HepG2 (cell line): ENCODE results near the gene FMNL2. TPM values are rescaled to one million over a fixed set of nuclear protein-coding genes. Genes with fewer than 3 reads are reported as not detected.

Source experiments
- BORCS8-MEF2B ChIP-seq: sonication (generic); formaldehyde crosslinking; IDR thresholded peaks from 2 replicates; pipeline ENCODE4 v1.8.0; 2022; ENCODE audit warnings: mild to moderate bottlenecking, missing genetic modification reagents
- EHMT2 ChIP-seq: fragments of 200-600 bp; sonication (generic); IDR thresholded peaks from 2 replicates; pipeline ENCODE4 v1.7.0; 2017; ENCODE audit warnings: antibody characterized with exemption, low read depth, low read length, borderline replicate concordance
- FOSL2 ChIP-seq: sonication (generic); formaldehyde crosslinking; IDR thresholded peaks from 2 replicates; pipeline ENCODE4 v1.4.0; 2020; ENCODE audit warnings: missing genetic modification reagents
- FOXP1 ChIP-seq, 2 experiments: fragments of 450-650 bp in 1 of 2; IDR thresholded peaks; 2 replicates each; pipeline ENCODE4 v1.6.1; 2017 to 2018; ENCODE audit warnings: antibody characterized with exemption in 1 of 2
- HBP1 ChIP-seq: IDR thresholded peaks from 2 replicates; pipeline ENCODE4 v1.6.1; 2016; ENCODE audit warnings: low read depth, control low read depth
- MEF2D ChIP-seq: sonication (generic); formaldehyde crosslinking; IDR thresholded peaks from 2 replicates; pipeline ENCODE4 v1.5.1; 2020; ENCODE audit warnings: mild to moderate bottlenecking, missing genetic modification reagents
- MIXL1 ChIP-seq: IDR thresholded peaks from 2 replicates; pipeline ENCODE4 v1.6.1; 2016
- NFYC ChIP-seq: IDR thresholded peaks from 2 replicates; pipeline ENCODE4 v1.6.1; 2016; ENCODE audit warnings: missing genetic modification reagents, missing compliant biosample characterization
- PATZ1 ChIP-seq: sonication (generic); formaldehyde crosslinking; IDR thresholded peaks from 2 replicates; pipeline ENCODE4 v1.4.0; 2020; ENCODE audit warnings: missing genetic modification reagents
- PAXIP1 ChIP-seq: sonication (generic); formaldehyde crosslinking; conservative IDR thresholded peaks from 2 replicates; pipeline ENCODE4 v1.4.0; 2020; ENCODE audit warnings: mild to moderate bottlenecking, missing genetic modification reagents, moderate library complexity
- POLR2G ChIP-seq: fragments of 200-400 bp; formaldehyde crosslinking; IDR thresholded peaks from 2 replicates; pipeline ENCODE4 v1.6.1; 2018; ENCODE audit warnings: mild to moderate bottlenecking, low read depth, low read length, moderate library complexity
- RARA ChIP-seq: IDR thresholded peaks from 2 replicates; pipeline ENCODE4 v1.6.1; 2016; ENCODE audit warnings: missing genetic modification reagents, missing compliant biosample characterization
- RELA ChIP-seq: sonication (generic); formaldehyde crosslinking; IDR thresholded peaks from 2 replicates; pipeline ENCODE4 v1.4.0; 2020; ENCODE audit warnings: missing genetic modification reagents
- SIN3B ChIP-seq: fragments of 150-350 bp; IDR thresholded peaks from 2 replicates; pipeline ENCODE4 v1.6.1; 2014; ENCODE audit warnings: low read length
- SP5 ChIP-seq: IDR thresholded peaks from 2 replicates; pipeline ENCODE4 v1.6.1; 2016; ENCODE audit warnings: low read depth, borderline replicate concordance
- THAP11 ChIP-seq: IDR thresholded peaks from 2 replicates; pipeline ENCODE4 v1.6.1; 2016; ENCODE audit warnings: missing biosample characterization, missing genetic modification reagents
- ZBTB26 ChIP-seq: IDR thresholded peaks from 2 replicates; pipeline ENCODE4 v1.6.1; 2016; ENCODE audit warnings: missing compliant biosample characterization, missing genetic modification reagents, borderline replicate concordance
- ZEB1 ChIP-seq: IDR thresholded peaks from 2 replicates; pipeline ENCODE4 v1.6.1; 2012; ENCODE audit warnings: mild to moderate bottlenecking, low read depth, inconsistent platforms; ENCODE audit not compliant: insufficient replicate concordance
- ZFP1 ChIP-seq: IDR thresholded peaks from 2 replicates; pipeline ENCODE4 v1.6.1; 2016
- ZFP90 ChIP-seq: sonication (generic); formaldehyde crosslinking; IDR thresholded peaks from 2 replicates; pipeline ENCODE4 v1.8.0; 2022; ENCODE audit warnings: missing genetic modification reagents, mild to moderate bottlenecking, inconsistent platforms, borderline replicate concordance
- ZNF562 ChIP-seq: sonication (generic); formaldehyde crosslinking; IDR thresholded peaks from 2 replicates; pipeline ENCODE4 v1.8.0; 2022; ENCODE audit warnings: missing genetic modification reagents, borderline replicate concordance
- ZNF614 ChIP-seq: IDR thresholded peaks from 2 replicates; pipeline ENCODE4 v1.6.1; 2018; ENCODE audit warnings: missing biosample characterization, missing genetic modification reagents, inconsistent platforms, borderline replicate concordance
- ZNF615 ChIP-seq: sonication (generic); formaldehyde crosslinking; IDR thresholded peaks from 2 replicates; pipeline ENCODE4 v1.5.0; 2020; ENCODE audit warnings: mild to moderate bottlenecking, missing genetic modification reagents, borderline replicate concordance
- polyA plus RNA-seq, 8 experiments: library from polyadenylated mRNA; depleted of rRNA in 3 of 8; stranded (reverse) in 7 of 8; unstranded in 1 of 8; fragments of >200 nt; fragmentation: Illumina TruSeq in 4 of 8; extraction: Trizol in 4 of 8; gene quantifications; 2 replicates each; pipeline versions ENCODE4 v1.2.1 to v1.2.3, GENCODE V29; 2011 to 2016; ENCODE audit warnings: low read depth in 4 of 8, missing spikeins in 1 of 8, mixed read lengths in 1 of 8; ENCODE audit not compliant: insufficient read depth in 1 of 8
- total RNA-seq, 5 experiments: library from RNA; depleted of rRNA; stranded (reverse); fragments of >200 nt; fragmentation: Illumina TruSeq; extraction: Trizol; gene quantifications; 2 replicates each; pipeline ENCODE4 v1.2.3, GENCODE V29; 2016; ENCODE audit warnings: low read depth in 1 of 5

FMNL2 gene
- total and polyA plus RNA-seq, 2 of the 13 experiments (the other 11 are each of a cell fraction or from before 2014, with no cell fraction given), result 66.5 to 67.7 TPM

- TF ChIP-seq ZFP1 (CRISPR knock-in tag), result peak; percentile 50; the same call in 1 of the 2 replicates
- peak; percentile 99 for TF ChIP-seq ZBTB26 (CRISPR knock-in tag)
- no peak for TF ChIP-seq ZNF562
- peak; percentile 76; the same call in 1 of the 2 replicates for TF ChIP-seq EHMT2
- peak; percentile 82; the same call in 1 of the 2 replicates for TF ChIP-seq ZNF614 (CRISPR knock-in tag)
- peak; percentile 57 for TF ChIP-seq FOSL2 (CRISPR knock-in tag)
- peak; percentile 62; the same call in 1 of the 2 replicates for TF ChIP-seq RARA
- peak; percentile 62 for TF ChIP-seq THAP11 (CRISPR knock-in tag)
- 0 out of 2 replicates have a peak, but pooled peaks have one; percentile 34 for TF ChIP-seq ZFP90 (CRISPR knock-in tag)
- peak; percentile 78 for TF ChIP-seq PAXIP1 (CRISPR knock-in tag)
- 0 out of 2 replicates have a peak, but pooled peaks have one; percentile 30 for TF ChIP-seq POLR2G
- TF ChIP-seq BORCS8-MEF2B, result no peak
- TF ChIP-seq MEF2D (CRISPR knock-in tag), result peak; percentile 48; the same call in 1 of the 2 replicates
- TF ChIP-seq PATZ1 (CRISPR knock-in tag), result peak; percentile 43; the same call in 1 of the 2 replicates
- TF ChIP-seq MIXL1, result peak; percentile 84
- TF ChIP-seq NFYC (CRISPR knock-in tag), result peak; percentile 26; the same call in 1 of the 2 replicates
- TF ChIP-seq FOXP1 (IDR thresholded peaks at IDR 0.05), result no peak
- TF ChIP-seq FOXP1 (CRISPR knock-in tag; IDR thresholded peaks at IDR 0.05), result peak; percentile 33; the same call in 1 of the 2 replicates
- TF ChIP-seq HBP1 (CRISPR knock-in tag), result 0 out of 2 replicates have a peak, but pooled peaks have one; percentile 34
- TF ChIP-seq RELA, result peak; percentile 40; the same call in 1 of the 2 replicates
- peak; percentile 88 for TF ChIP-seq ZEB1
- TF ChIP-seq SIN3B, result no peak
- TF ChIP-seq SP5, result peak; percentile 57
- TF ChIP-seq ZNF615, result no peak
These were observed 15.2 kb downstream of the FMNL2 start (continued) for GRCh38 chr2:152350155-152350679.
